Mesendoderm (in vitro differentiated cells): ENCODE results near the gene PIGQ.
A peak's percentile ranks its signal among the peaks of the same experiment; 100 is the strongest.

ENCODE experiments used
- DNase-seq: peaks from one replicate; pipeline ENCODE4 v3.0.0; 2013
- H2AK5ac ChIP-seq: 2 replicates; pipeline ENCODE4 v1.6.1; 2013; ENCODE audit warnings: low read length, inconsistent platforms
- H2BK120ac ChIP-seq: 2 replicates; pipeline ENCODE4 v1.6.1; 2013; ENCODE audit warnings: low read depth, mild to moderate bottlenecking, low read length, moderate library complexity, mixed read lengths
- H2BK15ac ChIP-seq: replicated peaks from 2 replicates; pipeline ENCODE4 v1.6.1; 2013; ENCODE audit warnings: low read depth, mild to moderate bottlenecking, moderate library complexity
- H2BK5ac ChIP-seq: 2 replicates; pipeline ENCODE4 v1.6.1; 2013; ENCODE audit warnings: low read length, inconsistent platforms
- H3K18ac ChIP-seq: 2 replicates; pipeline ENCODE4 v1.6.1; 2013; ENCODE audit warnings: mild to moderate bottlenecking, low read length, mixed read lengths
- H3K23ac ChIP-seq: one replicate; pipeline ENCODE4 v1.6.1; 2013; ENCODE audit warnings: low read length
- H3K27ac ChIP-seq: 2 replicates; pipeline ENCODE4 v1.5.1; 2013; ENCODE audit warnings: low read depth, mild to moderate bottlenecking, inconsistent platforms, low read length, moderate library complexity
- H3K27me3 ChIP-seq: 2 replicates; pipeline ENCODE4 v1.6.1; 2013; ENCODE audit warnings: low read length, control low read depth, mild to moderate bottlenecking, inconsistent platforms; ENCODE audit not compliant: insufficient read depth, poor library complexity
- H3K36me3 ChIP-seq: 2 replicates; pipeline ENCODE4 v1.6.1; 2013; ENCODE audit warnings: low read length, inconsistent platforms; ENCODE audit not compliant: control insufficient read depth, insufficient read depth
- H3K4ac ChIP-seq: one replicate; pipeline ENCODE4 v1.6.1; 2013; ENCODE audit warnings: low read depth, mild to moderate bottlenecking, low read length, moderate library complexity
- H3K4me1 ChIP-seq: 2 replicates; pipeline ENCODE4 v1.6.1; 2013; ENCODE audit warnings: low read depth, low read length, inconsistent platforms; ENCODE audit not compliant: control insufficient read depth
- H3K4me2 ChIP-seq: 2 replicates; pipeline ENCODE4 v1.6.1; 2013; ENCODE audit warnings: low read length
- H3K4me3 ChIP-seq: 2 replicates; pipeline ENCODE4 v1.5.1; 2013; ENCODE audit warnings: mild to moderate bottlenecking, low read length
- H3K56ac ChIP-seq: one replicate; pipeline ENCODE4 v1.6.1; 2013; ENCODE audit warnings: low read length
- H3K79me1 ChIP-seq: 2 replicates; pipeline ENCODE4 v1.6.1; 2013; ENCODE audit warnings: low read length, inconsistent platforms
- H3K79me2 ChIP-seq: 2 replicates; pipeline ENCODE4 v1.6.1; 2013; ENCODE audit warnings: mild to moderate bottlenecking, low read length; ENCODE audit not compliant: control insufficient read depth, insufficient read depth
- H3K9ac ChIP-seq: 2 replicates; pipeline ENCODE4 v1.6.1; 2013; ENCODE audit warnings: low read length, inconsistent platforms
- H4K5ac ChIP-seq: one replicate; pipeline ENCODE4 v1.6.1; 2013; ENCODE audit warnings: low read length
- H4K8ac ChIP-seq: one replicate; pipeline ENCODE4 v1.6.1; 2013; ENCODE audit warnings: low read depth, mild to moderate bottlenecking, control low read depth, low read length, moderate library complexity
- WGBS: extraction: QIAGEN DNeasy Blood & Tissue Kit; methylation state at CpG from one replicate; pipeline ENCODE4 v1.1.7; 2013; ENCODE audit warnings: low lambda C conversion rate, missing lambda C conversion rate; ENCODE audit not compliant: insufficient coverage; ENCODE audit errors: extremely low coverage; 5-methylcytosine and 5-hydroxymethylcytosine counted together

PIGQ gene

DNA sequence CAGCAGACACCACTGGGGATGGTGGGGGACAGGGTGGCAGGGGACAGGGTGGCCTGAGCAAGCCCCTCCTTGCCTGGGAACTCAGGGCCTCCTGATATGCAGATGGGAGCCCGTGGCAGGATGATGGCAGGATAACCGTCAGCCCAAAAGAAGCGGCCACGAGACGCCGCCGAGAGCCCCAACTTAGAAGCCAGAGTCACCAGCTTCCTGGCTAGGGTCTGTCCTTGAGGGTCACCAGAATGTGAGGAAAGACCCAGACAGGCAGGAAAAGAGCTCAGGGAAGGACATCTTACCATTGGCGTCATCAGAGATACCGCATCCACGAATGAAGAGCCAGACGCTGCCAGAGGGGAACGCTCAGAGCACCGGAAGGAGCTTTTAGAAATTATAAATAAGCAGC is 39.5 kb downstream of the PIGQ start:
- Histone ChIP-seq H3K79me2 (peaks cover 2% of the 10 kb centered on the region), H2BK120ac (no peak overlapping the region), H3K18ac (no peak overlapping the region), H2BK5ac (no peak overlapping the region), H3K27me3 (no peaks in the 10 kb centered on the region), H3K9ac (no peak overlapping the region), H4K8ac (no peak overlapping the region), H3K4me1 (peaks cover 2% of the 10 kb centered on the region), H3K4me3 (no peak overlapping the region), H3K56ac (no peak overlapping the region), H3K27ac (no peak overlapping the region), H3K4me2 (no peak overlapping the region), H3K4ac (no peak overlapping the region), H2BK15ac (no peak overlapping the region), H2AK5ac (no peak overlapping the region), H4K5ac (no peak overlapping the region), H3K23ac (no peak overlapping the region), H3K79me1 (peaks cover 3% of the 10 kb centered on the region), H3K36me3 (no peaks in the 10 kb centered on the region)
- no peak for DNase-seq
- no CpG with 5 or more reads among the region's 13 CpGs for WGBS

DNA sequence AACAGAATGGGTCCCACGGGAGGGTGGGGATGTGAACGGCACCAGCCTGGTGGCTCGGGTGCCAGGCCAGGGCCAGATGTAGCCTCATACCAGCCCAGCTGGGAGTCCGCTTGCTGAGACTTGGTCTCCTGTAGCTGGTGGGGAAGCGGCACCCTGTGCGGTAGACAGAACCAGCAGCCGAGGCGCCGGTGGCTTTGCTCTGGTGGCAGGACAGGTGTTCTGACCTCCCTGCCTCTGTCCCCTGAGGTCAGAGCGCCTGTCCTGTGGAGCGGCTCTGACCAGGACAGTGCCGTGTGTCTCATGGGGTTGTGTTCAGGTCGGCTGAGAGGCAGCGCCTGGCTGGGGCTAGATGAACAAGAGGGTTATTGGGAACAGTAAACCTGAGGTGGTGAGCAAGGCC is 40.2 kb downstream of the PIGQ start:
- no peak for DNase-seq
- Histone ChIP-seq H3K4ac (no peak overlapping the region), H3K79me2 (peaks cover 2% of the 10 kb centered on the region), H3K23ac (no peak overlapping the region), H4K8ac (no peak overlapping the region), H3K4me3 (no peak overlapping the region), H3K27ac (no peak overlapping the region), H3K9ac (no peak overlapping the region), H3K18ac (no peak overlapping the region), H4K5ac (no peak overlapping the region), H2BK5ac (no peak overlapping the region), H3K27me3 (no peaks in the 10 kb centered on the region), H2BK120ac (no peak overlapping the region), H3K79me1 (peaks cover 3% of the 10 kb centered on the region), H3K36me3 (no peaks in the 10 kb centered on the region), H3K4me2 (no peak overlapping the region), H2BK15ac (no peak overlapping the region), H3K56ac (no peak overlapping the region), H3K4me1 (peaks cover 2% of the 10 kb centered on the region), H2AK5ac (no peak overlapping the region)
- no CpG with 5 or more reads among the region's 14 CpGs for WGBS

DNA sequence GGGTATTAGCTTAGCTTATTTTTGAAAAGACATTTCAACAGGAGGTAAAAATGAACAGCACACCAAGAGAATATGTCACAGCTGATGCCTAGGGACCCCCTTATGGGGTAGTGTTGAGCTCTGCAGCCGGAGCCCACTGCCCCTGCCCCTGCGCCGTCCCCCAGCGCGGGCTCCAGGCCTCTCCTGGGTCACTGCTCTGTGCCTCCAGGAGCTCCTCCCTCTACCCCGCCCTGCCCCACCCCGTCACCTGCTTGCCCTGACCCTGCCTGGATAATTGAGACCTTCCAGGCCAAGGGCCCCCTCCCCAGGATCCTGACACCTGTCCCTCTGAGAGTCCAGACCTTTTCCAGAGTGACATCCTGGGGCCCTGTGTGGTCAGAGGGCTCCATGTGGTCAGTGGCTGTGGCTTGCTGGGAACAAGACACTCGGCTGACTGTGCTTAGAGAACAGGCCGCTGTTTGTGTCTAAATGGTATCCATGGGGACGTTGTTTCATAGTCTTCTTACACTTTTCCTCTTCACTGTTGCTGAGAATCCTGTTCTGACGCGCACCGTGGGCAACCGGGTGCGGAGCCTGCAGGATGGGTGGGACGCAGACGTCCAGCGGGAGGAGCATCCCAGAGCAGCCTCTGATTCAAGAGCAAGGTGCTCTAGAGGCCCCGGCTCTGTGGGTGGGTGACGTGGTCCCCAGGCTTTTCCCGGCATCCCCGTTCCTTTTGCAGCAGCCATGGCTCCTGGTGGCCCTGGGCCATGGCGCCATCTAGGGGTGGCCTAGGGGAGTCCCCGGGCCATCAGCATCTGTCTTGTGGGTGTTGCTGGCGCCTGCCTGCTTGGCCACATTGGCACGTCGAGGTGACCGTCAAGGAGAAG is 41.0 kb downstream of the PIGQ start:
- Histone ChIP-seq H3K4me1 (peaks cover 2% of the 10 kb centered on the region), H3K27ac (no peak overlapping the region), H3K9ac (no peak overlapping the region), H3K56ac (no peak overlapping the region), H3K4me2 (no peak overlapping the region), H3K4me3 (no peak overlapping the region), H4K8ac (no peak overlapping the region), H3K36me3 (no peaks in the 10 kb centered on the region), H2BK120ac (no peak overlapping the region), H3K27me3 (no peaks in the 10 kb centered on the region), H2BK15ac (no peak overlapping the region), H3K79me2 (no peaks in the 10 kb centered on the region), H3K79me1 (peaks cover 2% of the 10 kb centered on the region), H4K5ac (no peak overlapping the region), H2BK5ac (no peak overlapping the region), H3K18ac (no peak overlapping the region), H2AK5ac (no peak overlapping the region), H3K4ac (no peak overlapping the region), H3K23ac (no peak overlapping the region)
- WGBS: no CpG with 5 or more reads among the region's 28 CpGs
- peak; percentile 77 for DNase-seq

DNA sequence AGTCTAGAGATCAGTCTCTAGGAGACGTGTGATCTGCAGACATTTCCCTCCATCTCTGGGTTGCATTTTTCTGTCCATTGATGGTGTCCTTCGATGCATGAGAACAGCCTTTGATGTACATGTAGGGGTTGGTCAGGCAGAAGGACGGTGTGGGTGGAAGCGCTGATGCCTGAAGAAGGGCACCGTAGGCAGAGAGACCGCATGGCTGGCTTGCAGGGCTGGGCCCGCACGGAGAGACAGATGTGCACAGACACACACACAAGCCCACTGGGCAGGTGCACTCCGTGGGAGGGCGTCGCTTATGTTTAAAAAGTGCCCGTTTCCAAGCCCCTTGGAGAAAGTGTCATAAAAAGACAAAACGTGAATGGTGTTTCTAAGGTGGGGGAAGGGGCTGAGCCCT is 45.4 kb downstream of the PIGQ start:
- no peak overlapping the region for H3K18ac ChIP-seq
- H3K4ac ChIP-seq: no peak overlapping the region
- H3K27ac ChIP-seq: no peak overlapping the region
- H3K79me1 ChIP-seq: peaks cover 2% of the 10 kb centered on the region
- no peak overlapping the region for H2BK120ac ChIP-seq
- no peak overlapping the region for H3K56ac ChIP-seq
- no CpG with 5 or more reads among the region's 13 CpGs for WGBS
- no peak overlapping the region for H3K4me2 ChIP-seq
- H3K79me2 ChIP-seq: no peaks in the 10 kb centered on the region
- H2BK5ac ChIP-seq: no peak overlapping the region
- H4K8ac ChIP-seq: no peak overlapping the region
- H3K36me3 ChIP-seq: no peaks in the 10 kb centered on the region
- H3K9ac ChIP-seq: no peak overlapping the region
- H3K4me3 ChIP-seq: no peak overlapping the region
- DNase-seq: no peak
- H3K27me3 ChIP-seq: no peaks in the 10 kb centered on the region
- H2BK15ac ChIP-seq: no peak overlapping the region
- no peak overlapping the region for H2AK5ac ChIP-seq
- no peaks in the 10 kb centered on the region for H3K4me1 ChIP-seq
- H3K23ac ChIP-seq: no peak overlapping the region
- H4K5ac ChIP-seq: no peak overlapping the region

DNA sequence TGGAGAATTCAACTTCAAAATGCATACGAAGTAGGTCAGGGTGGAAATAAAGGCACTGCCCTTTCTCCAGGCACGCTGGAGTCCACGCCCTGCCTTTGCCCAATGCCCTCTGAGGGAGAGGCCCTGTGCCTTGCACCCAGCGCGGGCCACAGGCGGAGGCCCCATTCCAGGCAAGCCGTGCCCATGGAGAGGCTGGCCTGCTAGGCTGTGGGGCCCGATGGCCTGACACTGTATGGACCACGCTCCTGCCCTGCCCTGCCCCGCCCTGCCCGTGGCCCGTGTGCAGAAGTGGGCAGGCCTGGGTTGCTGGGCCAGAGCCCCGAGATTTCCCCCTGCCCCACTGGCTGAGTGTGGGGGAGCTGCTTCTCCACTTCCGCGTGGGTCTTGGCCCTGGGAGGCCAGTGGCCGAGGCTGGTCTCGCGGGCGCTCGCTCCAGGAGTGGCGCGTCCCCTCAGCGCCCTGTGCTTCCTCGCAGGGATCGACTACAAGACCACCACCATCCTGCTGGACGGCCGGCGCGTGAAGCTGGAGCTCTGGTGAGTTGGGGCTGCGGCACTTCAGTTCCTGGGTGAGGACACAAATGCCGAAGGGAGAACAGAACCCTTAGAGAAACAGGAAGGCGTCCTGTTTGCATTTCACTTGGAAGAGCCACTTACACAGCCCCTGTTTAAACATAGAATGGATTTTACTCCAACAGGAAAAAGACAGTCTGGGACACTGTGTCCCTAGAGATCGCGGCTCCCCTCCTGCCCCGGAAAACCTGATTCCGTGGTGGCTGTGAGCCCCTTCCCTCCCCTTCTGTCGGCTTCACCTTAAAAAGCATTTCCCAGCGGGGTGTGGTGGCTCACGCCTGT is 47.2 kb downstream of the PIGQ start:
- no peak overlapping the region for H3K18ac ChIP-seq
- no peak for DNase-seq
- no peaks in the 10 kb centered on the region for H3K79me2 ChIP-seq
- H3K27me3 ChIP-seq: no peaks in the 10 kb centered on the region
- H2BK15ac ChIP-seq: no peak overlapping the region
- no peaks in the 10 kb centered on the region for H3K4me1 ChIP-seq
- no peak overlapping the region for H3K4me2 ChIP-seq
- H3K56ac ChIP-seq: no peak overlapping the region
- H3K4me3 ChIP-seq: no peak overlapping the region
- H3K79me1 ChIP-seq: peaks cover 2% of the 10 kb centered on the region
- H3K4ac ChIP-seq: no peak overlapping the region
- H3K27ac ChIP-seq: no peak overlapping the region
- H3K23ac ChIP-seq: no peak overlapping the region
- no peak overlapping the region for H4K8ac ChIP-seq
- H2BK120ac ChIP-seq: no peak overlapping the region
- H4K5ac ChIP-seq: no peak overlapping the region
- no CpG with 5 or more reads among the region's 39 CpGs for WGBS
- H3K9ac ChIP-seq: no peak overlapping the region
- no peaks in the 10 kb centered on the region for H3K36me3 ChIP-seq
- no peak overlapping the region for H2AK5ac ChIP-seq
- no peak overlapping the region for H2BK5ac ChIP-seq
